H9 (cell line): ENCODE data around the gene OLFM1. TPM values are rescaled to one million over a fixed set of nuclear protein-coding genes. Genes with fewer than 3 reads are reported as not detected.

Experiments
- DNase-seq: peaks from one replicate; pipeline ENCODE4 v3.0.0-alpha.2; 2017
- H2AFZ ChIP-seq: one replicate; pipeline ENCODE4 v1.6.1; 2013; ENCODE audit warnings: mild to moderate bottlenecking, low read length, control low read depth, moderate library complexity
- H2AK5ac ChIP-seq: 2 replicates; pipeline ENCODE4 v1.6.1; 2013; ENCODE audit warnings: low read length, control low read depth, mixed read lengths; ENCODE audit not compliant: insufficient read length
- H2BK120ac ChIP-seq: one replicate; pipeline ENCODE4 v1.6.1; 2013; ENCODE audit warnings: low read depth, mild to moderate bottlenecking, low read length, control low read depth, inconsistent platforms; ENCODE audit not compliant: poor library complexity, severe bottlenecking
- H2BK12ac ChIP-seq: 2 replicates; pipeline ENCODE4 v1.6.1; 2013; ENCODE audit warnings: low read length, control low read depth, mixed read lengths, low read depth; ENCODE audit not compliant: insufficient read length
- H2BK15ac ChIP-seq: 2 replicates; pipeline ENCODE4 v1.6.1; 2013; ENCODE audit warnings: low read depth, low read length, control low read depth
- H2BK20ac ChIP-seq: one replicate; pipeline ENCODE4 v1.6.1; 2013; ENCODE audit warnings: low read depth, mild to moderate bottlenecking, low read length, control low read depth, inconsistent platforms; ENCODE audit not compliant: poor library complexity, severe bottlenecking
- H2BK5ac ChIP-seq: 2 replicates; pipeline ENCODE4 v1.6.1; 2013; ENCODE audit warnings: low read length, control low read depth, mixed read lengths; ENCODE audit not compliant: insufficient read length
- H3K14ac ChIP-seq: 2 replicates; pipeline ENCODE4 v1.6.1; 2013; ENCODE audit warnings: low read length, control low read depth; ENCODE audit not compliant: insufficient read depth
- H3K18ac ChIP-seq: 2 replicates; pipeline ENCODE4 v1.6.1; 2013; ENCODE audit warnings: low read depth, mild to moderate bottlenecking, mixed read lengths, low read length, control low read depth; ENCODE audit not compliant: insufficient read length
- H3K23ac ChIP-seq: 2 replicates; pipeline ENCODE4 v1.6.1; 2013; ENCODE audit warnings: low read length, control low read depth, mixed read lengths, low read depth; ENCODE audit not compliant: insufficient read length
- H3K23me2 ChIP-seq: 2 replicates; pipeline ENCODE4 v1.6.1; 2013; ENCODE audit warnings: low read depth, mild to moderate bottlenecking, mixed read lengths, low read length, control low read depth; ENCODE audit not compliant: insufficient read length, poor library complexity, severe bottlenecking
- H3K27ac ChIP-seq: 2 replicates; pipeline ENCODE4 v1.5.1; 2013; ENCODE audit warnings: low read length, control low read depth, mixed read lengths, low read depth; ENCODE audit not compliant: insufficient read length
- H3K27me3 ChIP-seq: 2 replicates; pipeline ENCODE4 v1.6.1; 2013; ENCODE audit warnings: low read length, control low read depth, inconsistent platforms; ENCODE audit not compliant: insufficient read depth
- H3K4ac ChIP-seq: 2 replicates; pipeline ENCODE4 v1.6.1; 2013; ENCODE audit warnings: low read depth, mild to moderate bottlenecking, control low read depth, inconsistent platforms, low read length, moderate library complexity
- H3K4me1 ChIP-seq: 2 replicates; pipeline ENCODE4 v1.6.1; 2013; ENCODE audit warnings: low read length, control low read depth, inconsistent platforms; ENCODE audit not compliant: insufficient read depth
- H3K4me2 ChIP-seq: 2 replicates; pipeline ENCODE4 v1.6.1; 2013; ENCODE audit warnings: low read length, control low read depth, mixed read lengths; ENCODE audit not compliant: insufficient read length, insufficient read depth
- H3K56ac ChIP-seq: 2 replicates; pipeline ENCODE4 v1.6.1; 2013; ENCODE audit warnings: low read depth, mild to moderate bottlenecking, mixed read lengths, low read length, control low read depth; ENCODE audit not compliant: insufficient read length
- H3K79me1 ChIP-seq: 2 replicates; pipeline ENCODE4 v1.6.1; 2013; ENCODE audit warnings: low read depth, mild to moderate bottlenecking, moderate library complexity, low read length, control low read depth, inconsistent platforms; ENCODE audit not compliant: insufficient read depth, poor library complexity, severe bottlenecking
- H3K79me2 ChIP-seq: 2 replicates; pipeline ENCODE4 v1.6.1; 2013; ENCODE audit warnings: low read length, control low read depth, inconsistent platforms; ENCODE audit not compliant: insufficient read depth
- H3K9ac ChIP-seq: 2 replicates; pipeline ENCODE4 v1.6.1; 2013; ENCODE audit warnings: low read length, control low read depth, mixed read lengths; ENCODE audit not compliant: insufficient read length; ENCODE audit errors: extremely low read depth
- H3K9me3 ChIP-seq: one replicate; pipeline ENCODE4 v1.6.1; 2013; ENCODE audit warnings: low read depth, low read length, inconsistent platforms; ENCODE audit not compliant: control insufficient read depth
- H3T11ph ChIP-seq: one replicate; pipeline ENCODE4 v1.6.1; 2013; ENCODE audit warnings: mild to moderate bottlenecking, low read length, control low read depth, inconsistent platforms
- H4K20me1 ChIP-seq: one replicate; pipeline ENCODE4 v1.6.1; 2013; ENCODE audit not compliant: control insufficient read depth, insufficient read length, insufficient read depth
- H4K5ac ChIP-seq: 2 replicates; pipeline ENCODE4 v1.6.1; 2013; ENCODE audit warnings: low read depth, mild to moderate bottlenecking, mixed read lengths, low read length, control low read depth; ENCODE audit not compliant: insufficient read length
- H4K8ac ChIP-seq: replicated peaks from 2 replicates; pipeline ENCODE4 v1.6.1; 2013; ENCODE audit warnings: low read length, control low read depth, mixed read lengths, low read depth; ENCODE audit not compliant: insufficient read length
- H4K91ac ChIP-seq: 2 replicates; pipeline ENCODE4 v1.6.1; 2013; ENCODE audit warnings: low read depth, mild to moderate bottlenecking, moderate library complexity, mixed read lengths, low read length, control low read depth; ENCODE audit not compliant: insufficient read length
- H3K27ac Mint-ChIP-seq, 3 experiments: 2 replicates in 2 of 3; 3 replicates in 1 of 3; pipeline ENCODE4 v1.8.0; 2020 to 2021; ENCODE audit warnings: mixed read lengths in 3 of 3, mild to moderate bottlenecking in 1 of 3, moderate library complexity in 1 of 3
- H3K27me3 Mint-ChIP-seq: 2 replicates; pipeline ENCODE4 v1.8.0; 2021; ENCODE audit warnings: low read depth, mild to moderate bottlenecking, moderate library complexity, mixed read lengths
- H3K36me3 Mint-ChIP-seq, 3 experiments: 2 replicates in 2 of 3; 3 replicates in 1 of 3; pipeline ENCODE4 v1.8.0; 2020 to 2021; ENCODE audit warnings: low read depth in 3 of 3, mixed read lengths in 3 of 3; ENCODE audit not compliant: insufficient read depth in 1 of 3
- H3K4me1 Mint-ChIP-seq, 2 experiments: 2 replicates each; pipeline ENCODE4 v1.8.0; 2020; ENCODE audit warnings: mixed read lengths in 2 of 2
- H3K4me3 Mint-ChIP-seq, 2 experiments: 2 replicates in 1 of 2; 3 replicates in 1 of 2; pipeline ENCODE4 v1.8.0; 2020 to 2021; ENCODE audit warnings: mild to moderate bottlenecking in 2 of 2, mixed read lengths in 2 of 2, moderate library complexity in 1 of 2
- H3K9me3 Mint-ChIP-seq, 2 experiments: 2 replicates in 1 of 2; 3 replicates in 1 of 2; pipeline ENCODE4 v1.8.0; 2020; ENCODE audit warnings: mild to moderate bottlenecking in 2 of 2, mixed read lengths in 2 of 2, moderate library complexity in 1 of 2
- WGBS: extraction: QIAGEN DNeasy Blood & Tissue Kit; methylation state at CpG from one replicate; pipeline ENCODE4 v1.1.7; 2013; ENCODE audit warnings: missing lambda C conversion rate, low lambda C conversion rate, mixed read lengths; ENCODE audit not compliant: insufficient read length; ENCODE audit errors: extremely low coverage; 5-methylcytosine and 5-hydroxymethylcytosine counted together
- total RNA-seq: library from RNA; stranded (reverse); gene quantifications from 2 replicates; pipeline ENCODE4 v1.2.1, GENCODE V29; 2021
- TF ChIP-seq, protein P1 (sequence below): fragments of 200-600 bp; sonication (generic); conservative IDR thresholded peaks from 3 replicates; pipeline ENCODE4 v1.8.0; 2021; ENCODE audit warnings: antibody characterized with exemption, mild to moderate bottlenecking

OLFM1 gene
- total RNA-seq, 1 experiment from 2014 or later = 34.1 TPM

DNA sequence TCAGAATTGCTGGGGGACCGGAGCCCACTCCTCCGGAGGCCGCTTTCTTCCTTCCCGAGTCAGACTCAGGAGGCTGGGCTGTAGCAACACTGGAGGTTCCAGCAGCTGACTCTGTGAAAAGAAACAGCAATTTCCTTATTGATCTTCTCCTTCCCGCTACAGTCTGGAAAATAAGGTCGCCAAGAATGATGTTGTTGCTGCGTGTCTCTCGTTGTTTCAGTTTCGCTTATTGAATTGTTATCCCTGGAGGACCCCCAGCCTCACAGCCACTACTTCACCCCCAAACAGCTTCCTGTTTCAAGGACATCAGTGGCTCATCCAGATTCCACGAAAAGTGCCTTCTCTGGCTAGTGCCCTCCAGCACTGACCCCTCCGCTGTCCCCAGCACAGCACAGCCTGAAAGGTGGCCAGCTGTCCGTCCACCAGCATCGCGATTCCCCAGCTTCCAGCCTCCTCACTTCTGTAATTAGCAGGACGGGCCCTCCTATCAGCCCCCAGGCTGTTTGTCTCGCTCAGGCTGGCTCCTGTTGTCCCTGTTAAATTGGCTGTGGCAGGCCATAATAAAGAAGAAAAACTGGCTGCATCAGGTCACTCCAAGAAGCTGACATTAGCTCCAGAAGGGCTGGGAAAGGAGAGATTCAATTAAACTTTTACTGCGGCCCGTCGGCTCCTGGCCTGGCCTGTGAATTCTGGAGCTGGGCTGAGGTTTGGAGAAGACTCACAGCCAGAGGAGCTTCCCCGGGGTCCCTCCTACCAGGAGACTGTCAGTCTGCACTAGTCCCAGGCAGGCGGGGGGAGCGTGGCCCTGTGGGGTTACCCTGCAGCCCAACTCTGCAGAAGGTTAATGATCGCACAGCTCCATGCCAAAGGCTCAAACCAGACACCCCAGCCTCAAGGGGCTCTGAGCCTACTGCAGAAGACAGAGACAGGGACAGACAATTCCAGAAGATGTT is 40.5 kb downstream of the OLFM1 start:
- DNase-seq = no peak
- peaks cover 2 to 7% (median 6%) of the 10 kb centered on the region in 3 experiments; a peak in 5 of 7 replicates for H3K36me3 Mint-ChIP-seq
- Histone ChIP-seq H3K27ac (no peak overlapping the region), H2BK20ac (no peak overlapping the region), H2BK5ac (no peak overlapping the region), H3K18ac (no peak overlapping the region), H3K4me1 (no peaks in the 10 kb centered on the region), H3K27me3 (no peaks in the 10 kb centered on the region; the same call in 1 of the 2 replicates), H4K8ac (no peak overlapping the region), H3K4me2 (no peak overlapping the region), H3T11ph (no peak overlapping the region), H3K56ac (no peak overlapping the region), H3K79me1 (no peaks in the 10 kb centered on the region), H2BK15ac (no peak overlapping the region), H3K4ac (no peak overlapping the region), H4K5ac (no peak overlapping the region), H3K9ac (no peak overlapping the region), H4K91ac (no peak overlapping the region), H4K20me1 (no peaks in the 10 kb centered on the region), H3K9me3 (no peaks in the 10 kb centered on the region), H2AK5ac (no peak overlapping the region), H3K79me2 (0 out of 2 replicates have a peak, but pooled peaks cover 1% of the 10 kb centered on the region), H3K23me2 (no peaks in the 10 kb centered on the region), H3K23ac (no peak overlapping the region), H2BK120ac (no peak overlapping the region), H2AFZ (no peak overlapping the region), H2BK12ac (no peak overlapping the region), H3K14ac (no peak overlapping the region)
- H3K27ac Mint-ChIP-seq = no peak overlapping the region
- peaks cover 5 to 8% of the 10 kb centered on the region in 2 experiments; a peak in 2 of 4 replicates for H3K4me1 Mint-ChIP-seq
- TF ChIP-seq, protein P1, sequence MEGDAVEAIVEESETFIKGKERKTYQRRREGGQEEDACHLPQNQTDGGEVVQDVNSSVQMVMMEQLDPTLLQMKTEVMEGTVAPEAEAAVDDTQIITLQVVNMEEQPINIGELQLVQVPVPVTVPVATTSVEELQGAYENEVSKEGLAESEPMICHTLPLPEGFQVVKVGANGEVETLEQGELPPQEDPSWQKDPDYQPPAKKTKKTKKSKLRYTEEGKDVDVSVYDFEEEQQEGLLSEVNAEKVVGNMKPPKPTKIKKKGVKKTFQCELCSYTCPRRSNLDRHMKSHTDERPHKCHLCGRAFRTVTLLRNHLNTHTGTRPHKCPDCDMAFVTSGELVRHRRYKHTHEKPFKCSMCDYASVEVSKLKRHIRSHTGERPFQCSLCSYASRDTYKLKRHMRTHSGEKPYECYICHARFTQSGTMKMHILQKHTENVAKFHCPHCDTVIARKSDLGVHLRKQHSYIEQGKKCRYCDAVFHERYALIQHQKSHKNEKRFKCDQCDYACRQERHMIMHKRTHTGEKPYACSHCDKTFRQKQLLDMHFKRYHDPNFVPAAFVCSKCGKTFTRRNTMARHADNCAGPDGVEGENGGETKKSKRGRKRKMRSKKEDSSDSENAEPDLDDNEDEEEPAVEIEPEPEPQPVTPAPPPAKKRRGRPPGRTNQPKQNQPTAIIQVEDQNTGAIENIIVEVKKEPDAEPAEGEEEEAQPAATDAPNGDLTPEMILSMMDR = no peak
- WGBS = no CpG with 5 or more reads among the region's 23 CpGs
- no peak overlapping the region; a peak in 1 of 5 replicates for H3K4me3 Mint-ChIP-seq
- H3K9me3 Mint-ChIP-seq = peaks cover 8% of the 10 kb centered on the region in 2 experiments
- no peaks in the 10 kb centered on the region for H3K27me3 Mint-ChIP-seq
